K562 (cell line): ENCODE data around the gene MYRFL.

ENCODE experiments used
- SIN3B ChIP-seq: fragments of 450-650 bp; IDR thresholded peaks from 2 replicates; pipeline ENCODE4 v1.6.1; 2017; ENCODE audit warnings: low read depth, mild to moderate bottlenecking, moderate library complexity
- TF ChIP-seq, protein P1 (sequence below), 2 experiments: fragments of 450-650 bp; formaldehyde crosslinking in 1 of 2; IDR thresholded peaks; 2 replicates each; pipeline versions ENCODE4 v1.4.0 to v1.6.1; 2014 to 2020; ENCODE audit warnings: mild to moderate bottlenecking in 2 of 2, borderline replicate concordance in 1 of 2, low read depth in 1 of 2
- TF ChIP-seq, protein P2 (sequence below): fragments of 450-650 bp; formaldehyde crosslinking; conservative IDR thresholded peaks from 2 replicates; pipeline ENCODE4 v1.4.0; 2022; ENCODE audit warnings: mild to moderate bottlenecking, missing genetic modification characterization

DNA sequence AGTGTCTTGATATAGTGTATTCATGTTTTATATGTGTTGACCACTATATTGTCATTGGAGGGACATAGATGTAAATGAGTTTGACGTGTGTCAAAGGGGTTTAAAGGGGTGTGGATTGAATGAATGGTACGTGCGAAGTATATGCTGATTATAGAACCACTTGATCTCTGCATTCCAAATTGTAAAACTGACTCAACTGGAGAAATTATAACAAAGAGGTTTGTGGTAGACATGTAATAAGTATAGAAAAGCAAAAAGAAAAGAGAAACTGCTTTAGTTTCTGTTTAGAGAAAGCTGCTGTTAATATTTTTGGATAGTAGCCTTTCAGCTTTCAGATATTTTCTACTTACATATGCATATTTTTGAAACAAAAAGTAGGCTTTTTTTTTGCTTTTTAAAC, 8.9 kb upstream of the MYRFL start:
- TF ChIP-seq, protein P1, sequence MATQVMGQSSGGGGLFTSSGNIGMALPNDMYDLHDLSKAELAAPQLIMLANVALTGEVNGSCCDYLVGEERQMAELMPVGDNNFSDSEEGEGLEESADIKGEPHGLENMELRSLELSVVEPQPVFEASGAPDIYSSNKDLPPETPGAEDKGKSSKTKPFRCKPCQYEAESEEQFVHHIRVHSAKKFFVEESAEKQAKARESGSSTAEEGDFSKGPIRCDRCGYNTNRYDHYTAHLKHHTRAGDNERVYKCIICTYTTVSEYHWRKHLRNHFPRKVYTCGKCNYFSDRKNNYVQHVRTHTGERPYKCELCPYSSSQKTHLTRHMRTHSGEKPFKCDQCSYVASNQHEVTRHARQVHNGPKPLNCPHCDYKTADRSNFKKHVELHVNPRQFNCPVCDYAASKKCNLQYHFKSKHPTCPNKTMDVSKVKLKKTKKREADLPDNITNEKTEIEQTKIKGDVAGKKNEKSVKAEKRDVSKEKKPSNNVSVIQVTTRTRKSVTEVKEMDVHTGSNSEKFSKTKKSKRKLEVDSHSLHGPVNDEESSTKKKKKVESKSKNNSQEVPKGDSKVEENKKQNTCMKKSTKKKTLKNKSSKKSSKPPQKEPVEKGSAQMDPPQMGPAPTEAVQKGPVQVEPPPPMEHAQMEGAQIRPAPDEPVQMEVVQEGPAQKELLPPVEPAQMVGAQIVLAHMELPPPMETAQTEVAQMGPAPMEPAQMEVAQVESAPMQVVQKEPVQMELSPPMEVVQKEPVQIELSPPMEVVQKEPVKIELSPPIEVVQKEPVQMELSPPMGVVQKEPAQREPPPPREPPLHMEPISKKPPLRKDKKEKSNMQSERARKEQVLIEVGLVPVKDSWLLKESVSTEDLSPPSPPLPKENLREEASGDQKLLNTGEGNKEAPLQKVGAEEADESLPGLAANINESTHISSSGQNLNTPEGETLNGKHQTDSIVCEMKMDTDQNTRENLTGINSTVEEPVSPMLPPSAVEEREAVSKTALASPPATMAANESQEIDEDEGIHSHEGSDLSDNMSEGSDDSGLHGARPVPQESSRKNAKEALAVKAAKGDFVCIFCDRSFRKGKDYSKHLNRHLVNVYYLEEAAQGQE (IDR thresholded peaks at IDR 0.05; ENCODE audit: borderline replicate concordance) = no peak
- TF ChIP-seq, protein P1 (CRISPR knock-in tag; IDR thresholded peaks at IDR 0.05; ENCODE audit: low read depth) = no peak
- TF ChIP-seq SIN3B = no peak
- TF ChIP-seq, protein P2, sequence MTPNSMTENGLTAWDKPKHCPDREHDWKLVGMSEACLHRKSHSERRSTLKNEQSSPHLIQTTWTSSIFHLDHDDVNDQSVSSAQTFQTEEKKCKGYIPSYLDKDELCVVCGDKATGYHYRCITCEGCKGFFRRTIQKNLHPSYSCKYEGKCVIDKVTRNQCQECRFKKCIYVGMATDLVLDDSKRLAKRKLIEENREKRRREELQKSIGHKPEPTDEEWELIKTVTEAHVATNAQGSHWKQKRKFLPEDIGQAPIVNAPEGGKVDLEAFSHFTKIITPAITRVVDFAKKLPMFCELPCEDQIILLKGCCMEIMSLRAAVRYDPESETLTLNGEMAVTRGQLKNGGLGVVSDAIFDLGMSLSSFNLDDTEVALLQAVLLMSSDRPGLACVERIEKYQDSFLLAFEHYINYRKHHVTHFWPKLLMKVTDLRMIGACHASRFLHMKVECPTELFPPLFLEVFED = no peak
